ENCODE measurements around the gene HPCAL1. TPM values are rescaled to one million over a fixed set of nuclear protein-coding genes. Genes with fewer than 3 reads are reported as not detected.

Gene HPCAL1
- total RNA-seq, 1 donor from 2014 or later = 12.3 TPM

GRCh38 chr2:10473121-10473756 is 170.5 kb downstream of the HPCAL1 start:
- no peak overlapping the region for H3K4me2 ChIP-seq (ENCODE audit: low read length)
- no peaks in the 10 kb centered on the region for H4K20me1 ChIP-seq (ENCODE audit: insufficient read depth, low read length)
- H3K4me1 ChIP-seq (ENCODE audit: insufficient read depth, low read length) = peaks cover 2% of the 10 kb centered on the region
- H3K9me3 Mint-ChIP-seq (ENCODE audit: unreplicated experiment) = no peaks in the 10 kb centered on the region
- no peaks in the 10 kb centered on the region for H3K27me3 ChIP-seq (ENCODE audit: insufficient read depth, low read length)
- no peaks in the 10 kb centered on the region for H3K4me1 Mint-ChIP-seq (ENCODE audit: low read depth, unreplicated experiment)
- H3K9me3 ChIP-seq (ENCODE audit: insufficient read depth, low read depth, low read length) = no peaks in the 10 kb centered on the region
- no peaks in the 10 kb centered on the region for H3K36me3 Mint-ChIP-seq (ENCODE audit: low read depth, unreplicated experiment)
- no peak overlapping the region for H3K4me3 Mint-ChIP-seq (ENCODE audit: unreplicated experiment)
- H3K9ac ChIP-seq (ENCODE audit: low read length) = no peak overlapping the region
- no peaks in the 10 kb centered on the region for H3K79me2 ChIP-seq (ENCODE audit: insufficient read depth, low read length)
- peaks cover 45% of the 10 kb centered on the region for H3K27me3 Mint-ChIP-seq (ENCODE audit: low read depth, unreplicated experiment)
- no peak overlapping the region for H2AFZ ChIP-seq (ENCODE audit: low read depth, low read length)
- H3K36me3 ChIP-seq (ENCODE audit: insufficient read depth, low read length) = no peaks in the 10 kb centered on the region
- FAIRE-seq (no peak), DNase-seq (ENCODE audit: low read depth) (no peak)
- no peak for TF ChIP-seq EZH2 (IDR thresholded peaks at IDR 0.05; ENCODE audit: insufficient read depth, low read length)
- TF ChIP-seq, protein P1, sequence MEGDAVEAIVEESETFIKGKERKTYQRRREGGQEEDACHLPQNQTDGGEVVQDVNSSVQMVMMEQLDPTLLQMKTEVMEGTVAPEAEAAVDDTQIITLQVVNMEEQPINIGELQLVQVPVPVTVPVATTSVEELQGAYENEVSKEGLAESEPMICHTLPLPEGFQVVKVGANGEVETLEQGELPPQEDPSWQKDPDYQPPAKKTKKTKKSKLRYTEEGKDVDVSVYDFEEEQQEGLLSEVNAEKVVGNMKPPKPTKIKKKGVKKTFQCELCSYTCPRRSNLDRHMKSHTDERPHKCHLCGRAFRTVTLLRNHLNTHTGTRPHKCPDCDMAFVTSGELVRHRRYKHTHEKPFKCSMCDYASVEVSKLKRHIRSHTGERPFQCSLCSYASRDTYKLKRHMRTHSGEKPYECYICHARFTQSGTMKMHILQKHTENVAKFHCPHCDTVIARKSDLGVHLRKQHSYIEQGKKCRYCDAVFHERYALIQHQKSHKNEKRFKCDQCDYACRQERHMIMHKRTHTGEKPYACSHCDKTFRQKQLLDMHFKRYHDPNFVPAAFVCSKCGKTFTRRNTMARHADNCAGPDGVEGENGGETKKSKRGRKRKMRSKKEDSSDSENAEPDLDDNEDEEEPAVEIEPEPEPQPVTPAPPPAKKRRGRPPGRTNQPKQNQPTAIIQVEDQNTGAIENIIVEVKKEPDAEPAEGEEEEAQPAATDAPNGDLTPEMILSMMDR (IDR thresholded peaks at IDR 0.05; ENCODE audit: insufficient read depth, low read depth, low read length) = no peak
- no peak overlapping the region for H3K4me3 ChIP-seq (ENCODE audit: insufficient read depth, low read depth, low read length)
- H3K27ac ChIP-seq (ENCODE audit: low read depth, low read length) = no peak overlapping the region
- no peak overlapping the region for H3K27ac Mint-ChIP-seq (ENCODE audit: unreplicated experiment)

GRCh38 chr2:10475221-10475722 is 172.6 kb downstream of the HPCAL1 start:
- no peaks in the 10 kb centered on the region for H3K9me3 ChIP-seq (ENCODE audit: insufficient read depth, low read depth, low read length)
- H3K4me3 ChIP-seq (ENCODE audit: insufficient read depth, low read depth, low read length) = no peak overlapping the region
- DNase-seq (ENCODE audit: low read depth) = no peak
- no peak overlapping the region for H3K27ac ChIP-seq (ENCODE audit: low read depth, low read length)
- H3K27me3 ChIP-seq (ENCODE audit: insufficient read depth, low read length) = peaks cover 3% of the 10 kb centered on the region
- H3K79me2 ChIP-seq (ENCODE audit: insufficient read depth, low read length) = no peaks in the 10 kb centered on the region
- TF ChIP-seq EZH2 (IDR thresholded peaks at IDR 0.05; ENCODE audit: insufficient read depth, low read length) = no peak
- TF ChIP-seq, protein P1 (IDR thresholded peaks at IDR 0.05; ENCODE audit: insufficient read depth, low read depth, low read length) = no peak
- Mint-ChIP-seq H3K4me1 (ENCODE audit: low read depth, unreplicated experiment) (no peaks in the 10 kb centered on the region), H3K27me3 (ENCODE audit: low read depth, unreplicated experiment) (peaks cover 42% of the 10 kb centered on the region), H3K9me3 (ENCODE audit: unreplicated experiment) (no peaks in the 10 kb centered on the region), H3K4me3 (ENCODE audit: unreplicated experiment) (no peak overlapping the region), H3K27ac (ENCODE audit: unreplicated experiment) (no peak overlapping the region), H3K36me3 (ENCODE audit: low read depth, unreplicated experiment) (no peaks in the 10 kb centered on the region)
- H3K4me2 ChIP-seq (ENCODE audit: low read length) = no peak overlapping the region
- peaks cover 2% of the 10 kb centered on the region for H3K4me1 ChIP-seq (ENCODE audit: insufficient read depth, low read length)
- no peak for FAIRE-seq
- H3K36me3 ChIP-seq (ENCODE audit: insufficient read depth, low read length) = no peaks in the 10 kb centered on the region
- H4K20me1 ChIP-seq (ENCODE audit: insufficient read depth, low read length) = no peaks in the 10 kb centered on the region
- H3K9ac ChIP-seq (ENCODE audit: low read length) = no peak overlapping the region
- no peak overlapping the region for H2AFZ ChIP-seq (ENCODE audit: low read depth, low read length)
